Mesothelial cell of epicardium (in vitro differentiated cells): Measurements from ENCODE around the gene TANC2. TPM values are rescaled to one million over a fixed set of nuclear protein-coding genes. Genes with fewer than 3 reads are reported as not detected.

ENCODE experiments used
- DNase-seq, 2 experiments: peaks; one replicate each; pipeline ENCODE4 v3.0.0; 2021; ENCODE audit warnings: low spot score in 2 of 2; ENCODE audit not compliant: unreplicated experiment in 2 of 2
- H3K27ac Mint-ChIP-seq: 2 replicates; pipeline ENCODE4 v1.8.0; 2021; ENCODE audit warnings: mixed read lengths
- H3K27me3 Mint-ChIP-seq: 2 replicates; pipeline ENCODE4 v1.8.0; 2021; ENCODE audit warnings: low read depth, mixed read lengths
- H3K36me3 Mint-ChIP-seq: 2 replicates; pipeline ENCODE4 v1.8.0; 2021; ENCODE audit warnings: mixed read lengths
- H3K4me1 Mint-ChIP-seq: 2 replicates; pipeline ENCODE4 v1.8.0; 2021; ENCODE audit warnings: mixed read lengths
- H3K4me3 Mint-ChIP-seq: 2 replicates; pipeline ENCODE4 v1.8.0; 2021; ENCODE audit warnings: mild to moderate bottlenecking, moderate library complexity, mixed read lengths
- H3K9me3 Mint-ChIP-seq: 2 replicates; pipeline ENCODE4 v1.8.0; 2021; ENCODE audit warnings: mixed read lengths
- CTCF ChIP-seq: fragments of 200-600 bp; sonication (generic); IDR thresholded peaks from one replicate; pipeline ENCODE4 v1.5.0; 2021; ENCODE audit warnings: antibody characterized with exemption; ENCODE audit not compliant: unreplicated experiment
- total RNA-seq: library from RNA; stranded (reverse); gene quantifications from 3 replicates; pipeline ENCODE4 v1.2.1, GENCODE V29; 2021

Gene TANC2
- total RNA-seq, 1 donor from 2014 or later, result 96.8 TPM

GRCh38 chr17:62923258-62924150 is 42.5 kb upstream of the TANC2 start:
- no peaks in the 10 kb centered on the region for H3K36me3 Mint-ChIP-seq
- no peak for DNase-seq
- H3K4me1 Mint-ChIP-seq, result peaks cover 6% of the 10 kb centered on the region
- TF ChIP-seq CTCF, result no peak
- H3K4me3 Mint-ChIP-seq, result no peak overlapping the region
- no peaks in the 10 kb centered on the region for H3K9me3 Mint-ChIP-seq
- no peak overlapping the region for H3K27ac Mint-ChIP-seq
- no peaks in the 10 kb centered on the region for H3K27me3 Mint-ChIP-seq

DNA sequence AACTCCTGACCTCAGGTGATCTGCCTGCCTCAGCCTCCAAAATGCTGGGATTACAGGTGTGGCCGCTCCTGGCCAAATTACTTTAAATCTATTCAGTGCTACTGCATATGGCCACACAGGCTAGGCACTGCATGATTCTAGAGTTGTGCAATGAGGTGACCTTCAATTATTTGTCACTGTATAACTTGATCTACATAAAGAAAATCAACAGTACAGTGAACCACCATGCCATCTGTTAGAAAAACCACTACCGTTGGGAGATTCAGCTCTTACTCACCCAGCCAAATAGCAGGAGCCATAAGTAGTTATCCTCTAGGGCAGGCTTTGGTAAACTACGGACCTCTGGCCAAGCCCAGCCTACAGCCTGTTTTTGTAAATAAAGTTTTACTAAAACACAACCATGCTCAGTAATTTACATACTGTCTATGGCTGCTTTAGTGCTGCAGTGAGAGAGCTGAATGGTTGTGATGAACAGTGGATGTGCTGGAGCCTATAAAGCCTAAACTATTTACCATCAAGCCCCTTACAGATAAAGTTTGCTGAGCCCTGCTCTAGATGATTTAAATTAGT is 40.7 kb upstream of the TANC2 start:
- no peak for DNase-seq
- Mint-ChIP-seq H3K4me1 (no peaks in the 10 kb centered on the region), H3K4me3 (no peak overlapping the region), H3K27ac (no peak overlapping the region), H3K36me3 (no peaks in the 10 kb centered on the region), H3K27me3 (no peaks in the 10 kb centered on the region), H3K9me3 (no peaks in the 10 kb centered on the region)
- no peak for TF ChIP-seq CTCF

GRCh38 chr17:62927083-62927482 is 39.0 kb upstream of the TANC2 start:
- no peak for TF ChIP-seq CTCF
- no peak for DNase-seq
- H3K9me3 Mint-ChIP-seq, result no peaks in the 10 kb centered on the region
- no peaks in the 10 kb centered on the region for H3K27me3 Mint-ChIP-seq
- no peak overlapping the region for H3K4me3 Mint-ChIP-seq
- no peaks in the 10 kb centered on the region for H3K36me3 Mint-ChIP-seq
- H3K4me1 Mint-ChIP-seq, result no peaks in the 10 kb centered on the region
- no peak overlapping the region for H3K27ac Mint-ChIP-seq

GRCh38 chr17:62929320-62929719 is 36.7 kb upstream of the TANC2 start:
- DNase-seq, result no peak
- no peak overlapping the region for H3K4me3 Mint-ChIP-seq
- H3K27ac Mint-ChIP-seq, result no peak overlapping the region
- peaks cover 5% of the 10 kb centered on the region for H3K4me1 Mint-ChIP-seq
- H3K9me3 Mint-ChIP-seq, result no peaks in the 10 kb centered on the region
- no peaks in the 10 kb centered on the region for H3K36me3 Mint-ChIP-seq
- peaks cover 6% of the 10 kb centered on the region for H3K27me3 Mint-ChIP-seq
- no peak for TF ChIP-seq CTCF

GRCh38 chr17:62931101-62931500 is 34.9 kb upstream of the TANC2 start:
- no peaks in the 10 kb centered on the region for H3K9me3 Mint-ChIP-seq
- peaks cover 6% of the 10 kb centered on the region for H3K27me3 Mint-ChIP-seq
- H3K27ac Mint-ChIP-seq, result no peak overlapping the region
- DNase-seq, result no peak
- H3K4me3 Mint-ChIP-seq, result no peak overlapping the region
- no peak for TF ChIP-seq CTCF
- peaks cover 6% of the 10 kb centered on the region for H3K4me1 Mint-ChIP-seq
- H3K36me3 Mint-ChIP-seq, result no peaks in the 10 kb centered on the region
